GM18951 (cell line): ENCODE data around the gene C8G.

Source experiments
- POLR2A ChIP-seq: IDR thresholded peaks from 4 replicates; pipeline ENCODE4 v1.6.1; 2011; ENCODE audit warnings: mild to moderate bottlenecking; ENCODE audit not compliant: insufficient read length, insufficient read depth; ENCODE audit errors: extremely low read depth
- in situ Hi-C: fragments of 300-500 bp; cut with MboI; formaldehyde crosslinking; loops from one replicate; pipeline ENCODE4 v1.12.0; 2022; ENCODE audit warnings: low sequenced_read_pairs, mixed read lengths, inconsistent platforms; ENCODE audit not compliant: unreplicated experiment

C8G gene

GRCh38 chr9:136985027-136985602, 40.1 kb downstream of the C8G start:
- in situ Hi-C loops: no loop called here
- no peak for TF ChIP-seq POLR2A

DNA sequence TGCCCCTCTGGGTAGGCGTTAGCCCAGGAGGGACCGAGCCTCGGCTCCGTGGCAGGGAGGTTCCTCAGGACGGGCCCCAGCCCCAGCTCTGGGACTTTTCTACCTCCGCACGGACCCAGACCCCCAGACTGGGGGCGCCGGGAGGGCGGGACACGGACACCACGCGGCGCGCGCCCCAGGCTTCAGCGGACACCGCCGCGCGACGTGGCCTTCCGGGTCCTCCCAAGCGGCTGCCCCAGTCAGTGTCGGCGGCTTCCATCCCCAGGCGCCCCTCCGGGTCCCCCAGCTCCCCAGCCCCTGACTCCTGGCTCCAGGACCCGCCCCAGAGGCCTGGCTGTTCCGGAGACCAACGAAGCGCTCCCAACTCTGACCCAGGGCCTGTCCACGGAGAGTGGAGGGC, 40.8 kb downstream of the C8G start:
- in situ Hi-C loops: no loop called here

DNA sequence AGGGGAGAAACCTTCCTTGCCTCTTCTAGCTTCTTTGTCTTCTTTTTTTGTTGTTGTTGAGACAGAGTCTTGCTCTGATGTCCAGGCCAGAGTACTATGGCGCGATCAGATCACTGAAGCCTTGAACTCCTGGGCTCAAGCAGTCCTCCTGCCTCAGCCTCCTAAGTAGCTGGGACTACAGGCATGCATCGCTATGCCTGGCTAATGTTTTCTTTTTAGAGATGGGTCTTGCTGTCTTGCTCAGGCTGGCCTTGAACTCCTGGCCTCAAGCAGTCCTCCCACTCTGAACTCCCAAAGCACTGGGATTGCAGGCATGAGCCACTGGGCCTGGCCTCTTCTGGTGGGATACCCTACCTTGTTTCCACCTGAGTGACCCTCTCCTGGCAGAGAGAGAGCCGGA, 43.8 kb downstream of the C8G start:
- in situ Hi-C loops: no loop called here
- no peak for TF ChIP-seq POLR2A

More for the DNA sequence above, 40.8 kb downstream of the C8G start:
- no peak for TF ChIP-seq POLR2A

GRCh38 chr9:136990242-136990911, 45.3 kb downstream of the C8G start:
- TF ChIP-seq POLR2A: no peak
- in situ Hi-C loops: no loop called here

DNA sequence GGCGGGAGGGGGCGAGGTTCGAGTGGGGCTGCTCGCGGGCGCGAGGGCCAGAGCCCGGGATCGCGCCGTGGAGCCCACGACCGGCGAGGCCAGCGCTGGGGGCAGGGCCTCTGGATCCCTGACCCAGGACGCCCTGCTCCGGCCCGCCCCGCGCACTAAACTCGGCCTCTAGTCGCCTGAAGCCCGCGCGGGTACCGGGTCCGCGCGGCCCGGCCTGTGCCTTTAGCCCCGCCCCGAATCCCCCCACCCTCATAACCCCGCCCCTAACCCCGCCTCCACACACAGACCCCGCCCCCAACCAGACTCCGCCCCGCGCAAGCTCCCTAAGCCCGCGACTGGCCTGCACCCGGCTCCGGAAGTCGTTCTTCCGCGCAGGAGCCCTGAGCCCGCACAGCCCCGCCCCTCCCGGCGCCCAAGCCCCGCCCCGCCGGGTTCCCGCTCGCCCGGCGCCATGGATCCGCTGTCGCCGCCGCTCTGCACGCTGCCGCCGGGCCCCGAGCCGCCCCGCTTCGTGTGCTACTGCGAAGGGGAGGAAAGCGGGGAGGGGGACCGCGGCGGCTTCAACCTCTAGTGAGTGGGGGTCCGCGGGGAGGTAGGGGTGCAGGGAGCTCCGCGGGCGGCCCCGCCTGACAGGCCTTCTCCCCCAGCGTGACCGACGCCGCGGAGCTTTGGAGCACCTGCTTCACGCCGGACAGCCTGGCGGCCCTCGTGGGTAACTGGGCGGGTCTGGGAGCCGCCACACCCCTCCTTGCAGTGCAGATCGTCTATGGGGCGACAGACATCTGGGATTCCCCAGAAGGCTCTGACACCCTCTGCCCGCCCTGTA, 47.2 kb downstream of the C8G start, which contains the start of gene PAXX:
Gene PAXX, plus strand, starts transcription at position 430 of the 826 bp plus-strand sequence. Its CDS starts 22 bp downstream, at position 452.
- in situ Hi-C loops: no loop called here
- peak; percentile 76 for TF ChIP-seq POLR2A

- in situ Hi-C loops: no loop called here
- no peak for TF ChIP-seq POLR2A
Measured at GRCh38 chr9:136992819-136993369, 47.9 kb downstream of the C8G start.

- TF ChIP-seq POLR2A: no peak
- in situ Hi-C loops: no loop called here
Measured at GRCh38 chr9:136994180-136994887, 49.3 kb downstream of the C8G start.

DNA sequence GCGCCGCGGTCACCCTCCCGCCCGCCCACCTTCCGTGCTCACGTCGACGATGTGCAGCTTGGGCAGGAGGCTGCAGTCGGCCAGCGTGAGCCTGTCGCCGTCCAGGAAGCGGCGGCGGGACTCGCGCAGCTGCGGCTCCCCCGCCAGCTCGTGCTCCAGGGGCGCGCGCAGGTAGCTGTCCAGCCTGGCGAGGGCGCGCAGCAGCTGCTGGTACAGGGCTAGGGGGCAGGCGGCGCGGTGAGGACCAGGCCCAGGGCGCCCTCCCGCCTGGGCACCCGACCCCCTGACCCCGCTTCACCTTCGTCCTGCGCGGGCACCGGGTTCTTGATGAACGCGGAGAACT, 49.8 kb downstream of the C8G start:
- TF ChIP-seq POLR2A: no peak
- in situ Hi-C loops: no loop called here

DNA sequence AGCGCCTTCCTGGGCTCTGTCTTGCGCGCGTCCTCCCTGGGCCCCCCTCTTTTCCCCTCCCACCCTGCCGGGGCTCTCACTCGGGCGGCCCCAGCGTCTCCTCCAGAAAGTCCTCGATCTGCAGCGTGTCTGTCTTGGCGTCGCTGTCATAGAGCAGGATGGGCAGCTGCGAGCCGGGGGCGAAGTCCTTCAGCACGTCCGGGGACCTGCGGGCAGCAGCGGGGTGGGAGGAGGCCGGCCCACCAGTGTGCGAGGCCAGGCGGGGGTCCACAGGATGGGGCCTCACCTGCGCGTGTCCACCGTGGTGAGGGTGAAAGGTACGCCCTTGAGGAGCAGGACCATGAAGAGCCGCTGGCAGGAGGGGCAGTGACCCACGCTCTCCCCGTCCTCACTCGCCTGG, 50.3 kb downstream of the C8G start:
- in situ Hi-C loops: no loop called here
- TF ChIP-seq POLR2A: no peak

- no peak for TF ChIP-seq POLR2A
- in situ Hi-C loops: no loop called here
Measured at GRCh38 chr9:136995772-136996311, 50.8 kb downstream of the C8G start.
